IPS-20b (cell line): ENCODE data around the gene ALDH3A2.

ENCODE experiments used
- H3K27ac ChIP-seq: one replicate; pipeline ENCODE4 v1.5.1; 2013; ENCODE audit warnings: low read length
- H3K27me3 ChIP-seq: 2 replicates; pipeline ENCODE4 v1.6.1; 2013; ENCODE audit warnings: mild to moderate bottlenecking, low read length, inconsistent platforms; ENCODE audit not compliant: insufficient read depth
- H3K36me3 ChIP-seq: 2 replicates; pipeline ENCODE4 v1.6.1; 2013; ENCODE audit warnings: low read depth, mild to moderate bottlenecking, inconsistent platforms, low read length, moderate library complexity; ENCODE audit not compliant: insufficient read depth
- H3K4me1 ChIP-seq: 2 replicates; pipeline ENCODE4 v1.6.1; 2013; ENCODE audit warnings: mild to moderate bottlenecking, control low read depth, inconsistent platforms, low read length, moderate library complexity; ENCODE audit not compliant: insufficient read depth
- H3K4me3 ChIP-seq: 2 replicates; pipeline ENCODE4 v1.5.1; 2013; ENCODE audit warnings: mild to moderate bottlenecking, low read length, inconsistent platforms
- H3K9ac ChIP-seq: 2 replicates; pipeline ENCODE4 v1.6.1; 2013; ENCODE audit warnings: low read depth, mild to moderate bottlenecking, inconsistent platforms, low read length, moderate library complexity
- H3K9me3 ChIP-seq: 2 replicates; pipeline ENCODE4 v1.6.1; 2013; ENCODE audit warnings: mild to moderate bottlenecking, low read depth, low read length, inconsistent platforms; ENCODE audit not compliant: insufficient read depth

Gene ALDH3A2

GRCh38 chr17:19652595-19652994 lies 4.0 kb downstream of the ALDH3A2 start:
- H3K9me3 ChIP-seq, result no peaks in the 10 kb centered on the region
- peaks cover 16% of the 10 kb centered on the region; the same call in 1 of the 2 replicates for H3K27me3 ChIP-seq
- no peak overlapping the region for H3K4me3 ChIP-seq
- peaks cover 48% of the 10 kb centered on the region for H3K36me3 ChIP-seq
- no peak overlapping the region for H3K27ac ChIP-seq
- no peak overlapping the region for H3K9ac ChIP-seq
- peaks cover 8% of the 10 kb centered on the region for H3K4me1 ChIP-seq

- no peak overlapping the region for H3K27ac ChIP-seq
- H3K4me3 ChIP-seq, result no peak overlapping the region
- H3K9ac ChIP-seq, result no peak overlapping the region
- peaks cover 8% of the 10 kb centered on the region for H3K4me1 ChIP-seq
- H3K27me3 ChIP-seq, result peaks cover 5% of the 10 kb centered on the region; the same call in 1 of the 2 replicates
- peaks cover 56% of the 10 kb centered on the region for H3K36me3 ChIP-seq
- no peaks in the 10 kb centered on the region for H3K9me3 ChIP-seq
Observed at GRCh38 chr17:19654342-19654886, 5.9 kb downstream of the ALDH3A2 start.

GRCh38 chr17:19654896-19655295 lies 6.3 kb downstream of the ALDH3A2 start:
- Histone ChIP-seq H3K27ac (no peak overlapping the region), H3K9ac (no peak overlapping the region), H3K9me3 (no peaks in the 10 kb centered on the region), H3K4me3 (no peak overlapping the region), H3K27me3 (peaks cover under 1% of the 10 kb centered on the region; the same call in 1 of the 2 replicates), H3K4me1 (peaks cover 8% of the 10 kb centered on the region; the same call in 1 of the 2 replicates), H3K36me3 (peaks cover 58% of the 10 kb centered on the region)

GRCh38 chr17:19656336-19656735 lies 7.8 kb downstream of the ALDH3A2 start:
- no peak overlapping the region for H3K27ac ChIP-seq
- H3K27me3 ChIP-seq, result no peaks in the 10 kb centered on the region
- peaks cover 2% of the 10 kb centered on the region; the same call in 1 of the 2 replicates for H3K4me1 ChIP-seq
- H3K36me3 ChIP-seq, result peaks cover 66% of the 10 kb centered on the region
- H3K4me3 ChIP-seq, result no peak overlapping the region
- no peaks in the 10 kb centered on the region for H3K9me3 ChIP-seq
- H3K9ac ChIP-seq, result no peak overlapping the region

- peaks cover under 1% of the 10 kb centered on the region; the same call in 1 of the 2 replicates for H3K4me1 ChIP-seq
- H3K27ac ChIP-seq, result no peak overlapping the region
- H3K9me3 ChIP-seq, result no peaks in the 10 kb centered on the region
- no peak overlapping the region for H3K4me3 ChIP-seq
- no peaks in the 10 kb centered on the region for H3K27me3 ChIP-seq
- no peak overlapping the region for H3K9ac ChIP-seq
- peaks cover 67% of the 10 kb centered on the region for H3K36me3 ChIP-seq
Observed at GRCh38 chr17:19656851-19657581, 8.5 kb downstream of the ALDH3A2 start.

- Histone ChIP-seq H3K9ac (no peak overlapping the region), H3K36me3 (peaks cover 70% of the 10 kb centered on the region), H3K4me3 (no peak overlapping the region), H3K9me3 (no peaks in the 10 kb centered on the region), H3K27me3 (no peaks in the 10 kb centered on the region), H3K4me1 (peaks cover 9% of the 10 kb centered on the region; the same call in 1 of the 2 replicates), H3K27ac (no peak overlapping the region)
Observed at GRCh38 chr17:19659366-19660177, 11.0 kb downstream of the ALDH3A2 start.

GRCh38 chr17:19660219-19660870 lies 11.8 kb downstream of the ALDH3A2 start:
- Histone ChIP-seq H3K4me3 (no peak overlapping the region), H3K9ac (no peak overlapping the region), H3K27ac (no peak overlapping the region), H3K4me1 (peaks cover 9% of the 10 kb centered on the region; the same call in 1 of the 2 replicates), H3K9me3 (no peaks in the 10 kb centered on the region), H3K27me3 (no peaks in the 10 kb centered on the region), H3K36me3 (peaks cover 69% of the 10 kb centered on the region)

GRCh38 chr17:19661121-19661520 lies 12.6 kb downstream of the ALDH3A2 start:
- no peak overlapping the region for H3K27ac ChIP-seq
- H3K4me3 ChIP-seq, result no peak overlapping the region
- peaks cover 68% of the 10 kb centered on the region for H3K36me3 ChIP-seq
- no peak overlapping the region for H3K9ac ChIP-seq
- H3K4me1 ChIP-seq, result peaks cover 9% of the 10 kb centered on the region; the same call in 1 of the 2 replicates
- no peaks in the 10 kb centered on the region for H3K9me3 ChIP-seq
- H3K27me3 ChIP-seq, result no peaks in the 10 kb centered on the region

GRCh38 chr17:19663097-19663496 lies 14.5 kb downstream of the ALDH3A2 start:
- no peaks in the 10 kb centered on the region for H3K27me3 ChIP-seq
- H3K27ac ChIP-seq, result no peak overlapping the region
- no peak overlapping the region for H3K4me3 ChIP-seq
- H3K9ac ChIP-seq, result no peak overlapping the region
- peaks cover 58% of the 10 kb centered on the region for H3K36me3 ChIP-seq
- no peaks in the 10 kb centered on the region for H3K9me3 ChIP-seq
- H3K4me1 ChIP-seq, result peaks cover 9% of the 10 kb centered on the region; the same call in 1 of the 2 replicates

- H3K4me1 ChIP-seq, result peaks cover 9% of the 10 kb centered on the region; the same call in 1 of the 2 replicates
- no peak overlapping the region for H3K27ac ChIP-seq
- no peak overlapping the region for H3K4me3 ChIP-seq
- no peak overlapping the region for H3K9ac ChIP-seq
- H3K27me3 ChIP-seq, result no peaks in the 10 kb centered on the region
- H3K9me3 ChIP-seq, result no peaks in the 10 kb centered on the region
- peaks cover 53% of the 10 kb centered on the region for H3K36me3 ChIP-seq
Observed at GRCh38 chr17:19664136-19664820, 15.7 kb downstream of the ALDH3A2 start.

- Histone ChIP-seq H3K9me3 (no peaks in the 10 kb centered on the region), H3K9ac (no peak overlapping the region), H3K4me1 (peaks cover 9% of the 10 kb centered on the region; the same call in 1 of the 2 replicates), H3K27me3 (no peaks in the 10 kb centered on the region), H3K4me3 (no peak overlapping the region), H3K27ac (no peak overlapping the region), H3K36me3 (peaks cover 52% of the 10 kb centered on the region)
Observed at GRCh38 chr17:19664821-19665181, 16.2 kb downstream of the ALDH3A2 start.
